ENCODE measurements around the gene TRAF3IP1. TPM values are rescaled to one million over a fixed set of nuclear protein-coding genes. Genes with fewer than 3 reads are reported as not detected.

TRAF3IP1 gene
- total RNA-seq, 4 donors from 2014 or later: 12.6 to 41.8 (median 27.6) TPM

DNA sequence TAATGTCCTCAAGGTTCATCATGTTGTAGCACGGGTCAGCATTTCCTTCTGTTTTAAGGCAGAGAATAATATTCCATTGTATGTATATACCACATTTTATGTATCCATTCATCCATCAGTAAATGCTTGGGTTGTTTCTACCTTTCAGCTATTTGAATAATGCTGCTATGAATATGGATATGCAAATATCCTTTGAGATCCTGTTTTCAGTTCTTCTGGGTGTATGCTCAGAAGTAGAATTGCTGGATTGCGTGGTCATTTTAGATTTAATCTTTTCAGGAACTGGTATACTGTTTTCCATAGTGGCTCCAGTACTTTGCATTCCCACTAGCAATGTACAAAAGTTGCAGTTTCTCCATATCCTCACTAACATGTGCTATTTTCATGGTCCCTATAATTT, 93.0 kb downstream of the TRAF3IP1 start:
- Histone ChIP-seq H3K4me3 (no peak overlapping the region), H3K27ac (no peak overlapping the region), H3K9me3 (no peaks in the 10 kb centered on the region), H3K36me3 (no peaks in the 10 kb centered on the region), H3K27me3 (no peaks in the 10 kb centered on the region), H3K4me1 (no peaks in the 10 kb centered on the region)
- intact Hi-C loops (cut with DNase I; ENCODE audit: low total_unique reads): no loop called here
- no peak for DNase-seq
- TF ChIP-seq CTCF (IDR thresholded peaks at IDR 0.05) (no peak), POLR2A (IDR thresholded peaks at IDR 0.05) (no peak)

- Histone ChIP-seq H3K4me3 (no peak overlapping the region), H3K36me3 (no peaks in the 10 kb centered on the region), H3K27me3 (no peaks in the 10 kb centered on the region), H3K4me1 (no peaks in the 10 kb centered on the region), H3K27ac (no peak overlapping the region), H3K9me3 (no peaks in the 10 kb centered on the region)
- DNase-seq: no peak
- TF ChIP-seq POLR2A (IDR thresholded peaks at IDR 0.05): no peak
- TF ChIP-seq CTCF (IDR thresholded peaks at IDR 0.05): no peak
- intact Hi-C loops (cut with DNase I; ENCODE audit: low total_unique reads): no loop called here
Observed at GRCh38 chr2:238415036-238415764, 94.9 kb downstream of the TRAF3IP1 start.

DNA sequence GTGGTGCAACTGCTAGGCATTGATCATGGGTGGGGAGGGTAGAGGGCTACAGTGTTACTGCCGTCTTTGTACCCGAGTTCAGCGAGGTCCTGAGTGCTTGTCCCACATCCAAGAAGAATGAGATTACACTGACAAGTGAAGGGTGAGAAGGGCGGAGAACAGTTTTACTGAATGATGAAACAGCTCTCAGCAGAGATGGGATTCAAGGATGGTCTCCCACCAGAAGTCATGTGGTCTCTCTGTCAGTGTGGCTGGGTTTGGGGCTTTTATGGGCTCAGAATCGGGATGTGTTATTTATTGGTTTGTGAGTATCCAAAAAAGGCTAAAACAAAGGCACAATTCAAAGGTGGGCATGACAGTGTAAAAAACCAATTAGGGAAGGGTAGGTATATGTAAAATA, 95.6 kb downstream of the TRAF3IP1 start:
- intact Hi-C loops (cut with DNase I; ENCODE audit: low total_unique reads): no loop called here
- Histone ChIP-seq H3K27me3 (no peaks in the 10 kb centered on the region), H3K4me3 (no peak overlapping the region), H3K4me1 (no peaks in the 10 kb centered on the region), H3K9me3 (no peaks in the 10 kb centered on the region), H3K27ac (no peak overlapping the region), H3K36me3 (no peaks in the 10 kb centered on the region)
- DNase-seq: no peak
- TF ChIP-seq POLR2A (IDR thresholded peaks at IDR 0.05) (no peak), CTCF (IDR thresholded peaks at IDR 0.05) (no peak)

GRCh38 chr2:238418196-238418998, 98.1 kb downstream of the TRAF3IP1 start:
- DNase-seq: no peak
- intact Hi-C loops (cut with DNase I; ENCODE audit: low total_unique reads): no loop called here
- H3K27ac ChIP-seq: no peak overlapping the region
- H3K4me3 ChIP-seq: no peak overlapping the region
- H3K36me3 ChIP-seq: no peaks in the 10 kb centered on the region
- H3K27me3 ChIP-seq: no peaks in the 10 kb centered on the region
- no peaks in the 10 kb centered on the region for H3K4me1 ChIP-seq
- no peak for TF ChIP-seq CTCF (IDR thresholded peaks at IDR 0.05)
- no peak for TF ChIP-seq POLR2A (IDR thresholded peaks at IDR 0.05)
- no peaks in the 10 kb centered on the region for H3K9me3 ChIP-seq

DNA sequence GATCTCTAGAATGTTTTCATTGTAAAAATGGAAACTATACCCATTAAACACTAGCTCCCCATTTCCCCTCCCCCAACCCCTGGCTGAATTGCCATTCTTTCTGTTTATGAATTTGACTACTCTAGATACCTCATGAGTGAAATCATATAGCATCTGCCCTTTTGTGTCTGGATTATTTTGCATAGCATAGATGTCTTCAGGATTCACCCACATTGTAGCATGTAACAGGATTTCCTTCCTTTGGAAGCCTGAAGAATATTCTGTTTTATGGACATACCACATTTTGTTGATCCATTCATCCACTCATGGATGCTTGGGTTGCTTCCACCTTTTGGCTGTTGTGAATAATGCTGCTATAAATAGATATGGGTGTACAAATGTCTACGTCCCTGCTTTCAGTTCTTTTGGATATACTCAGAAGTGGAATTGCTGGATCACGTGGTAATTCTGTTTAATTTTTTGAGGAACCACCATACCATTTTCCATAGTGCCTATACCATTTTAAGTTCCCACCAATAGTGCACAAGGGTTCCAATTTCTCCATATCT, 98.8 kb downstream of the TRAF3IP1 start:
- H3K4me3 ChIP-seq: no peak overlapping the region
- H3K36me3 ChIP-seq: no peaks in the 10 kb centered on the region
- H3K27me3 ChIP-seq: no peaks in the 10 kb centered on the region
- no peaks in the 10 kb centered on the region for H3K4me1 ChIP-seq
- intact Hi-C loops (cut with DNase I; ENCODE audit: low total_unique reads): no loop called here
- H3K9me3 ChIP-seq: no peaks in the 10 kb centered on the region
- no peak for DNase-seq
- H3K27ac ChIP-seq: no peak overlapping the region
- no peak for TF ChIP-seq POLR2A (IDR thresholded peaks at IDR 0.05)
- TF ChIP-seq CTCF (IDR thresholded peaks at IDR 0.05): no peak

Data from uterus (tissue), 4 donors.